ENCODE measurements around the gene PRKG1.

The PRKG1 gene

DNA sequence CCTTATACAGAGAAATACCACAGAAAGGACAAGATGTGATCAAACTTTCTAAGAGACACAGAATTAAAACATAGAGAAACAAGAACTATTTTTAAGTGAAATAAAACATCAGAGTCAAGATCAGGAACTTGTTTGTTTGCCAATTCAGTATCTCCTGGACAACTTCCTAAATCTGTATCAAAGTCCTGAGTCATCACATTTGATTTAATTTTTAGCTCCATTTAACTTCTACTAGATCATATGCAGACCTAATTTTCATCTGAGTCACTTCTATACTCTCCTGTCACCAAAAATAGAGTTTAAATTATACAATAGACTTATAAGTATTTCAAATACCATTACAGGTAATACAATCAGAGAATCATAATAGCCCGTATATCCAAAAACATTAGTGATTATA lies 268.1 kb downstream of the PRKG1 start:
- Histone ChIP-seq H3F3A (ENCODE audit: insufficient read depth) (no peaks in the 10 kb centered on the region), H3K27me3 (ENCODE audit: low read length) (no peaks in the 10 kb centered on the region), H2AFZ (ENCODE audit: low read depth, low read length, severe bottlenecking) (no peak overlapping the region), H3K27ac (ENCODE audit: low read depth, low read length) (no peak overlapping the region), H3K9ac (ENCODE audit: low read length) (no peak overlapping the region), H3K4me3 (ENCODE audit: insufficient read depth, low read length, poor library complexity, severe bottlenecking) (no peak overlapping the region), H3K36me3 (ENCODE audit: low read length) (no peaks in the 10 kb centered on the region), H3K9me3 (ENCODE audit: insufficient read depth, low read length) (no peaks in the 10 kb centered on the region), H3K79me2 (ENCODE audit: insufficient read depth, low read length) (no peaks in the 10 kb centered on the region), H3K9me2 (replicated peaks; ENCODE audit: insufficient read depth, low read length) (no peaks in the 10 kb centered on the region), H3K4me2 (ENCODE audit: low read depth, low read length, poor library complexity, severe bottlenecking) (no peak overlapping the region), H4K20me1 (ENCODE audit: low read depth, low read length) (no peaks in the 10 kb centered on the region)
- TF ChIP-seq EZH2phosphoT487 (conservative IDR thresholded peaks at IDR 0.05; ENCODE audit: low read length): no peak
- TF ChIP-seq, protein P1, sequence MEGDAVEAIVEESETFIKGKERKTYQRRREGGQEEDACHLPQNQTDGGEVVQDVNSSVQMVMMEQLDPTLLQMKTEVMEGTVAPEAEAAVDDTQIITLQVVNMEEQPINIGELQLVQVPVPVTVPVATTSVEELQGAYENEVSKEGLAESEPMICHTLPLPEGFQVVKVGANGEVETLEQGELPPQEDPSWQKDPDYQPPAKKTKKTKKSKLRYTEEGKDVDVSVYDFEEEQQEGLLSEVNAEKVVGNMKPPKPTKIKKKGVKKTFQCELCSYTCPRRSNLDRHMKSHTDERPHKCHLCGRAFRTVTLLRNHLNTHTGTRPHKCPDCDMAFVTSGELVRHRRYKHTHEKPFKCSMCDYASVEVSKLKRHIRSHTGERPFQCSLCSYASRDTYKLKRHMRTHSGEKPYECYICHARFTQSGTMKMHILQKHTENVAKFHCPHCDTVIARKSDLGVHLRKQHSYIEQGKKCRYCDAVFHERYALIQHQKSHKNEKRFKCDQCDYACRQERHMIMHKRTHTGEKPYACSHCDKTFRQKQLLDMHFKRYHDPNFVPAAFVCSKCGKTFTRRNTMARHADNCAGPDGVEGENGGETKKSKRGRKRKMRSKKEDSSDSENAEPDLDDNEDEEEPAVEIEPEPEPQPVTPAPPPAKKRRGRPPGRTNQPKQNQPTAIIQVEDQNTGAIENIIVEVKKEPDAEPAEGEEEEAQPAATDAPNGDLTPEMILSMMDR (IDR thresholded peaks at IDR 0.05; ENCODE audit: insufficient read depth, low read length, poor library complexity, severe bottlenecking): no peak

GRCh38 chr10:51343391-51343790 lies 269.1 kb downstream of the PRKG1 start:
- Histone ChIP-seq H4K20me1 (ENCODE audit: low read depth, low read length) (no peaks in the 10 kb centered on the region), H3K4me2 (ENCODE audit: low read depth, low read length, poor library complexity, severe bottlenecking) (no peak overlapping the region), H3K79me2 (ENCODE audit: insufficient read depth, low read length) (no peaks in the 10 kb centered on the region), H3K9me3 (ENCODE audit: insufficient read depth, low read length) (no peaks in the 10 kb centered on the region), H3K36me3 (ENCODE audit: low read length) (no peaks in the 10 kb centered on the region), H3F3A (ENCODE audit: insufficient read depth) (no peaks in the 10 kb centered on the region), H3K9ac (ENCODE audit: low read length) (no peak overlapping the region), H2AFZ (ENCODE audit: low read depth, low read length, severe bottlenecking) (no peak overlapping the region), H3K4me3 (ENCODE audit: insufficient read depth, low read length, poor library complexity, severe bottlenecking) (no peak overlapping the region), H3K27ac (ENCODE audit: low read depth, low read length) (no peak overlapping the region), H3K27me3 (ENCODE audit: low read length) (no peaks in the 10 kb centered on the region), H3K9me2 (replicated peaks; ENCODE audit: insufficient read depth, low read length) (no peaks in the 10 kb centered on the region)
- TF ChIP-seq, protein P1 (IDR thresholded peaks at IDR 0.05; ENCODE audit: insufficient read depth, low read length, poor library complexity, severe bottlenecking): no peak
- TF ChIP-seq EZH2phosphoT487 (conservative IDR thresholded peaks at IDR 0.05; ENCODE audit: low read length): no peak

DNA sequence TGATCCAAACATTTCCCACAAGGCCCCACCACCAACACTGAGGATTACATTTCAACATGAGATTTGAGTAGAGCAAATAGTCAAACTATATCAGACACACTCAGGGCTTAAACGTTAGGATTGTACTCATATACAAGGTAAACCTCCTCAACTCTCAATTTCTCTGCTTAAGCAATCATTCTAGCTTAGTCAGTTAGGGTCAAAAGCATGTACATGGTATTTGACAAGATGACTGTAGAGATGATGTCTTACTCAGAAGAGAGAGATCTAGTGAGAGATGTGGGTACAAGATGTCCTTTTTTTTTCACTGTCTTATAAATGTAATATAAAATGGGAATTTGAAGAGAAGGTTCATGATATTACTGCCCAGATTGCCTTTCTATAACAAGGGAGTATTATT lies 270.1 kb downstream of the PRKG1 start:
- H3K27me3 ChIP-seq (ENCODE audit: low read length): no peaks in the 10 kb centered on the region
- TF ChIP-seq EZH2phosphoT487 (conservative IDR thresholded peaks at IDR 0.05; ENCODE audit: low read length): no peak
- TF ChIP-seq, protein P1 (IDR thresholded peaks at IDR 0.05; ENCODE audit: insufficient read depth, low read length, poor library complexity, severe bottlenecking): no peak
- no peaks in the 10 kb centered on the region for H4K20me1 ChIP-seq (ENCODE audit: low read depth, low read length)
- H3K9me3 ChIP-seq (ENCODE audit: insufficient read depth, low read length): no peaks in the 10 kb centered on the region
- H3K9ac ChIP-seq (ENCODE audit: low read length): no peak overlapping the region
- H2AFZ ChIP-seq (ENCODE audit: low read depth, low read length, severe bottlenecking): no peak overlapping the region
- no peaks in the 10 kb centered on the region for H3K9me2 ChIP-seq (replicated peaks; ENCODE audit: insufficient read depth, low read length)
- no peaks in the 10 kb centered on the region for H3K79me2 ChIP-seq (ENCODE audit: insufficient read depth, low read length)
- H3K27ac ChIP-seq (ENCODE audit: low read depth, low read length): no peak overlapping the region
- H3K4me3 ChIP-seq (ENCODE audit: insufficient read depth, low read length, poor library complexity, severe bottlenecking): no peak overlapping the region
- no peaks in the 10 kb centered on the region for H3K36me3 ChIP-seq (ENCODE audit: low read length)
- no peaks in the 10 kb centered on the region for H3F3A ChIP-seq (ENCODE audit: insufficient read depth)
- no peak overlapping the region for H3K4me2 ChIP-seq (ENCODE audit: low read depth, low read length, poor library complexity, severe bottlenecking)
